IPS-18c (cell line): ENCODE data around the gene SEPTIN8.

Source experiments
- H3K4me3 ChIP-seq: 2 replicates; pipeline ENCODE4 v1.7.0; 2013; ENCODE audit warnings: low read depth, mild to moderate bottlenecking, low read length, moderate library complexity; ENCODE audit not compliant: insufficient read depth
- H3K9me3 ChIP-seq: one replicate; pipeline ENCODE4 v1.6.1; 2013; ENCODE audit warnings: mild to moderate bottlenecking, low read length, moderate library complexity; ENCODE audit not compliant: control insufficient read depth, insufficient read depth

SEPTIN8 gene

DNA sequence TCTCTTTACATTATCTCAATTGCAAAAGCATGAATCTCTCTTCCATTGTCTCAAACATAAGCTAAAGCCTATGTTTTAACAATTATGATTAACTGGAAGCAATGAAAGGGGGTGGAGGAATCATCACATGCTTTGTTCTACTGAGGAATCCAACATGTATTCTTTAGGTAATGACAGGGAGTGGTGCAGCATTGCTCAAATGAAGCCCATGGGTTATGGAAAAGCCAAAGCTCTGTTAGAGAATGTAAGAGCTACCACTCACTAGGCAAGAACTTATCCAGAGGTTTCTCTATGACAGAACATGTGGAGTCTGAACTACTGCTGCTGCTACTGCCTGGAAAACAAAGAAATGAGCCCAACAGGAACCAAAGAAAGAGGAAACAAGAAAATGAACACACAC, 68.4 kb downstream of the SEPTIN8 start:
- Histone ChIP-seq H3K4me3 (no peak overlapping the region), H3K9me3 (no peaks in the 10 kb centered on the region)

DNA sequence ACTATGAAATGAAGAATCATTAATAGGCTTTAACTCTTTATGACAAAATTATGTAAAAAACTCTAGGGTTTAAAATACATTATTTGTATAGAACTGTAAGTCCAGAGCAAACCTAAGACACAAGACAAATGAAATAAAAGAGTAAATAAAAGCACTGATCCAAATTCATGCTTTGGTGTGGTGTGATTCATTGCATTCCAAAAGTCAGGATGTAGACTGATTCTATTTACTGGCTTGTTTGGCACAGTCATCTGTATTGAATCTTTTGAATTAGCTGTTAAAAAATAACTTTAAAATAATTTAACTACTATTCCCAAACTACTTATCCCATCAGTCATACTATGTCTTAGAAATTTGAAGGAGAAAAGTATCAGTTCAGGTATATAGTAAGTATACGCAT, 72.2 kb downstream of the SEPTIN8 start:
- no peaks in the 10 kb centered on the region for H3K9me3 ChIP-seq
- no peak overlapping the region for H3K4me3 ChIP-seq
